ENCODE measurements around the gene PLTP.

GRCh38 chr20:45935416-45936046 is 23.6 kb upstream of the PLTP start:
- TF ChIP-seq CTCF (IDR thresholded peaks at IDR 0.05) = no peak
- TF ChIP-seq EP300 (IDR thresholded peaks at IDR 0.05) = no peak
